NT2/D1 (cell line): Measurements from ENCODE around the gene TRPC4.

Source experiments
- SUZ12 ChIP-seq: IDR thresholded peaks from 2 replicates; pipeline ENCODE4 v1.6.1; 2011; ENCODE audit not compliant: insufficient read length, insufficient read depth; ENCODE audit errors: extremely low read depth
- YY1 ChIP-seq: IDR thresholded peaks from 2 replicates; pipeline ENCODE4 v1.6.1; 2011; ENCODE audit not compliant: insufficient read length, insufficient read depth
- ZNF274 ChIP-seq: IDR thresholded peaks from 2 replicates; pipeline ENCODE4 v1.6.1; 2011; ENCODE audit warnings: mild to moderate bottlenecking, low read depth, low read length

DNA sequence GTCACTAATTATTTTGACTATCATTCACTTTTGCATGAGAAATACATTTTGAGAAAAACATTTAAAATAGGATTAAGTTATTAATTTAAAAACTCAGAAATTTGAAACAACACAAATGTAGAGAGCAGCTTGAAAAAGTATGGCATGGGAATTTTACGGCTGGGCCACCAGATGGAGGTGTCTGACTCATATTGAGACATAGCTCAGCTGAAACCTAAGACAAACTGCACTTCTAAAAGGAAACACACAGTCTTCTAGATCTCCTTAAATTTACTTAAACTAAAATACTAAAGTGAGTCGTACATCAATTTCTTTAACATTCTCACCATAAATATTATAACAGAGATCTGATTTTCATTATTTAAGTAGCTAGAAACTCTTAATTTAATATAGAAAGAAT is 229.1 kb downstream of the TRPC4 start:
- TF ChIP-seq YY1, result no peak
- no peak for TF ChIP-seq ZNF274
- no peak for TF ChIP-seq SUZ12
